ENCODE results near the gene CHRNA7.
"Not testable (repeated sequence)": the region's sequence is repeated elsewhere in the genome, so short reads cannot be mapped to it uniquely, and the experiment has no call there.

The CHRNA7 gene

GRCh38 chr15:32209081-32209480 is 178.8 kb downstream of the CHRNA7 start:
- DNase-seq = not testable (repeated sequence)

DNA sequence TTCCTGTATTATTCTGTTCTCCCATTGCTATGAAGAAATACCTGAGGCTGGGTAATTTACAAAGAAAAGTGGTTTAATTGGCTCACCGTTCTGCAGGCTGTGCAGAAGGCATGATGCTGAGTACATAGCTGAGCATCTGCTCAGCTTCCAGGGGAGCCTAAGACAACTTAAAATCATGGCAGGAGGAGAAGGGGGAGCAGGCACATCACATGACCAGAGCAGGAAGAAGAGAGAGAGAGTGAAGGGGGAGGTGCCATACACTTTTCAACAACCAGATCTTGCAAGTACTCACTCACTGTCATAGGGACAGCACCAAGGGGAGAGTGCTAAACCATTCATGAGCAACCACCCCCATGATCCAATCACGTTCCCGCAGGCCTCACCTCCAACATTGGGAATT is 188.4 kb downstream of the CHRNA7 start:
- no peak for DNase-seq

Data from stimulated activated CD4-positive, alpha-beta T cell treated with anti-CD3 and anti-CD28 coated beads, Interleukin-2, amount 100 ng/mL, for 48 hours (primary cell).